Activated naive CD4-positive, alpha-beta T cell treated with anti-CD3 and anti-CD28 coated beads for 36 hours (primary cell): ENCODE results near the gene GPT2. TPM values are rescaled to one million over a fixed set of nuclear protein-coding genes. Genes with fewer than 3 reads are reported as not detected.

Source experiments
- CTCF ChIA-PET: fragments of 350-600 bp; sonication (Branson Sonifier 250); formaldehyde crosslinking; loops from one replicate; lab custom pipeline; 2021; ENCODE audit warnings: antibody characterized with exemption; lab: Charles Lee
- DNase-seq: peaks from one replicate; pipeline ENCODE4 v3.0.0-alpha.2; 2020
- H3K27ac Mint-ChIP-seq: one replicate; pipeline ENCODE4 v1.8.0; 2021; ENCODE audit warnings: mild to moderate bottlenecking, mixed read lengths
- H3K27me3 Mint-ChIP-seq: one replicate; pipeline ENCODE4 v1.8.0; 2021; ENCODE audit warnings: low read depth, mixed read lengths
- H3K36me3 Mint-ChIP-seq: one replicate; pipeline ENCODE4 v1.8.0; 2021; ENCODE audit warnings: low read depth, mixed read lengths
- H3K4me1 Mint-ChIP-seq: one replicate; pipeline ENCODE4 v1.8.0; 2021; ENCODE audit warnings: low read depth, mixed read lengths
- H3K4me3 Mint-ChIP-seq: one replicate; pipeline ENCODE4 v1.8.0; 2021; ENCODE audit warnings: mild to moderate bottlenecking, moderate library complexity, mixed read lengths
- H3K9me3 Mint-ChIP-seq: one replicate; pipeline ENCODE4 v1.8.0; 2021; ENCODE audit warnings: mixed read lengths
- intact Hi-C: fragments of 100-400 bp; cut with micrococcal nuclease; formaldehyde crosslinking; loops from one replicate; pipeline ENCODE4 v1.15.1; 2023
- total RNA-seq, 2 experiments: library from RNA; stranded (reverse); gene quantifications; one replicate each; pipeline ENCODE4 v1.2.3, GENCODE V29; 2021

Gene GPT2
- total RNA-seq, 2 experiments from 2014 or later, result 15.5 to 18.6 TPM

DNA sequence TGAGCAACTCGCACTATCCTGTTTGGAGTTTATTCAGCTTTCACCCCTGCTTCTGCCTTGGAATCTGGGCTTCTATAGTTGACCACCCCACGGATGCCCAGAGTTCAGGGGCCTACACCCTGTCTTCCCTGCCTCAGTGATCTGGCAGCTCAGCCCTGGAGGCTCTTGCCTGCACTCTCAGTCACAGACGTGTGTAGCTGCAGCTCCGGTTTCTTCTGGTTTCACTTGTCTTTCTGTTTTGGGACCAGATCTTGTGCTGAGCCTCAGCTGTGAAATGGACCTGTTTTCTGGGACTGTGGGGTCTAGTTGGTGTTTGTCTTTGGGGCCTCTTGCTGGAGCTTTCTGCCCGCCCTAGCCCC is 5.8 kb downstream of the GPT2 start:
- Mint-ChIP-seq H3K4me3 (no peak overlapping the region), H3K4me1 (peaks cover 5% of the 10 kb centered on the region), H3K27me3 (peaks cover 2% of the 10 kb centered on the region), H3K9me3 (no peaks in the 10 kb centered on the region), H3K27ac (no peak overlapping the region), H3K36me3 (no peaks in the 10 kb centered on the region)
- CTCF ChIA-PET, result interaction anchor here (0.6 to 2.3 kb wide), 3 partner anchors 19 to 103 kb away, joined by 4 to 7 read pairs (median 5); no protein-coding TSS in a partner anchor
- DNase-seq, result no peak
- intact Hi-C loops, result no loop called here

- Mint-ChIP-seq H3K27ac (no peak overlapping the region), H3K27me3 (no peaks in the 10 kb centered on the region), H3K36me3 (no peaks in the 10 kb centered on the region), H3K4me3 (no peak overlapping the region), H3K4me1 (no peaks in the 10 kb centered on the region), H3K9me3 (no peaks in the 10 kb centered on the region)
- intact Hi-C loops, result no loop called here
- CTCF ChIA-PET, result interaction anchor here (1.6 kb wide), 1 partner anchor 38 kb away, joined by 5 read pairs; no protein-coding TSS in a partner anchor
- no peak for DNase-seq
These were observed 7.7 kb downstream of the GPT2 start for GRCh38 chr16:46891910-46892309.

GRCh38 chr16:46894036-46894672 is 10.0 kb downstream of the GPT2 start:
- Mint-ChIP-seq H3K4me1 (no peaks in the 10 kb centered on the region), H3K36me3 (no peaks in the 10 kb centered on the region), H3K27ac (no peak overlapping the region), H3K27me3 (no peaks in the 10 kb centered on the region), H3K9me3 (no peaks in the 10 kb centered on the region), H3K4me3 (no peak overlapping the region)
- DNase-seq, result no peak
- CTCF ChIA-PET, result interaction anchor here (0.8 kb wide), 1 partner anchor 94 kb away, joined by 3 read pairs; no protein-coding TSS in a partner anchor
- intact Hi-C loops, result no loop called here

- H3K27me3 Mint-ChIP-seq, result no peaks in the 10 kb centered on the region
- H3K27ac Mint-ChIP-seq, result no peak overlapping the region
- intact Hi-C loops, result no loop called here
- H3K4me3 Mint-ChIP-seq, result no peak overlapping the region
- no peak for DNase-seq
- CTCF ChIA-PET, result no interaction called here
- H3K36me3 Mint-ChIP-seq, result no peaks in the 10 kb centered on the region
- H3K4me1 Mint-ChIP-seq, result no peaks in the 10 kb centered on the region
- no peaks in the 10 kb centered on the region for H3K9me3 Mint-ChIP-seq
These were observed 11.5 kb downstream of the GPT2 start for GRCh38 chr16:46895399-46896313.

GRCh38 chr16:46896314-46896968 is 12.3 kb downstream of the GPT2 start:
- Mint-ChIP-seq H3K9me3 (no peaks in the 10 kb centered on the region), H3K27ac (no peak overlapping the region), H3K27me3 (no peaks in the 10 kb centered on the region), H3K36me3 (no peaks in the 10 kb centered on the region), H3K4me1 (no peaks in the 10 kb centered on the region), H3K4me3 (no peak overlapping the region)
- CTCF ChIA-PET, result no interaction called here
- no peak for DNase-seq
- intact Hi-C loops, result no loop called here

- Mint-ChIP-seq H3K9me3 (no peaks in the 10 kb centered on the region), H3K4me3 (no peak overlapping the region), H3K27me3 (no peaks in the 10 kb centered on the region), H3K4me1 (no peaks in the 10 kb centered on the region), H3K36me3 (no peaks in the 10 kb centered on the region), H3K27ac (no peak overlapping the region)
- intact Hi-C loops, result no loop called here
- CTCF ChIA-PET, result interaction anchor here (1.6 kb wide), 1 partner anchor 33 kb away, joined by 3 read pairs; no protein-coding TSS in a partner anchor
- DNase-seq, result no peak
These were observed 13.3 kb downstream of the GPT2 start for GRCh38 chr16:46897471-46897870.

DNA sequence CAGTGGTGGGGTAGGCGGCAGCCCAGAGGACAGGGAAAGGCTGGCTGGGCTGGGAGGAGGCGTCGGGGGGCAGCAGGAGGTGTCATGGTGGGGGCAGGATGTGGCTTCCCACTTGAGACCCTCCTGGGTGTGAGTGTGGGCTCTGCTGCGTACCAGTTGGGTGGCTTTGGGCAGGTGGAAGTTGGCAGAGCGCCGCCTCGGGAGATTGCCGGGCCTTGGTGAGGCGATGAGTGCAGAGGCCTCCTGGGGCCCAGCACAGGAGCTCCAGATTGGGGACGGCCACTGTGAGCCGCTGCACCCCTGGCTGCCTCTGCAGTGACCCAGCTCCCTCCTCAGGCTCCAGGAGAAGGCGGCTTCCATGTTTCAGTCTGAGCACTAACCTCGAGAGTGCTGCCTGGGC is 13.8 kb downstream of the GPT2 start:
- CTCF ChIA-PET, result interaction anchor here (1.6 kb wide), 1 partner anchor 32 kb away, joined by 3 read pairs; no protein-coding TSS in a partner anchor
- Mint-ChIP-seq H3K36me3 (no peaks in the 10 kb centered on the region), H3K27me3 (no peaks in the 10 kb centered on the region), H3K4me1 (no peaks in the 10 kb centered on the region), H3K27ac (no peak overlapping the region), H3K9me3 (no peaks in the 10 kb centered on the region), H3K4me3 (no peak overlapping the region)
- no peak for DNase-seq
- intact Hi-C loops, result no loop called here

- intact Hi-C loops, result no loop called here
- no peaks in the 10 kb centered on the region for H3K27me3 Mint-ChIP-seq
- no peaks in the 10 kb centered on the region for H3K36me3 Mint-ChIP-seq
- no peak overlapping the region for H3K4me3 Mint-ChIP-seq
- H3K27ac Mint-ChIP-seq, result no peak overlapping the region
- no peaks in the 10 kb centered on the region for H3K9me3 Mint-ChIP-seq
- no peaks in the 10 kb centered on the region for H3K4me1 Mint-ChIP-seq
- DNase-seq, result no peak
- CTCF ChIA-PET, result interaction anchor here (0.6 to 1.6 kb wide), 2 partner anchors 45 to 278 kb away, joined by 3 to 5 read pairs; partner anchors contain the start of gene SHCBP1
These were observed 15.4 kb downstream of the GPT2 start for GRCh38 chr16:46899443-46900143.

GRCh38 chr16:46900455-46901235 is 16.5 kb downstream of the GPT2 start:
- no peaks in the 10 kb centered on the region for H3K27me3 Mint-ChIP-seq
- no peak for DNase-seq
- no peaks in the 10 kb centered on the region for H3K9me3 Mint-ChIP-seq
- H3K27ac Mint-ChIP-seq, result no peak overlapping the region
- H3K4me3 Mint-ChIP-seq, result no peak overlapping the region
- intact Hi-C loops, result no loop called here
- H3K4me1 Mint-ChIP-seq, result no peaks in the 10 kb centered on the region
- H3K36me3 Mint-ChIP-seq, result no peaks in the 10 kb centered on the region
- CTCF ChIA-PET, result interaction anchor here (0.9 kb wide), 1 partner anchor 214 kb away, joined by 3 read pairs; no protein-coding TSS in a partner anchor

GRCh38 chr16:46901709-46902108 is 17.5 kb downstream of the GPT2 start:
- intact Hi-C loops, result no loop called here
- Mint-ChIP-seq H3K27me3 (no peaks in the 10 kb centered on the region), H3K27ac (no peak overlapping the region), H3K4me1 (no peaks in the 10 kb centered on the region), H3K4me3 (no peak overlapping the region), H3K9me3 (no peaks in the 10 kb centered on the region), H3K36me3 (no peaks in the 10 kb centered on the region)
- DNase-seq, result no peak
- CTCF ChIA-PET, result no interaction called here

- Mint-ChIP-seq H3K27me3 (no peaks in the 10 kb centered on the region), H3K9me3 (no peaks in the 10 kb centered on the region), H3K36me3 (no peaks in the 10 kb centered on the region), H3K4me1 (no peaks in the 10 kb centered on the region), H3K4me3 (no peak overlapping the region), H3K27ac (no peak overlapping the region)
- intact Hi-C loops, result no loop called here
- no peak for DNase-seq
- CTCF ChIA-PET, result interaction anchor here (0.5 to 1.6 kb wide), 6 partner anchors 11 to 230 kb away, joined by 3 to 5 read pairs (median 4); no protein-coding TSS in a partner anchor
These were observed 19.2 kb downstream of the GPT2 start for GRCh38 chr16:46903255-46903905.
